DND-41 (cell line): ENCODE data around the gene NR1D2.

Source experiments
- ATAC-seq: fragments of 200-7000 bp; cut with Tn5 transposase; 3 replicates; pipeline ENCODE4 v1.9.1; 2021; ENCODE audit warnings: low read depth; ENCODE audit not compliant: insufficient read depth
- DNase-seq: peaks from one replicate; pipeline ENCODE4 v3.0.0-alpha.2; 2020
- H2AFZ ChIP-seq: 2 replicates; pipeline ENCODE4 v1.6.0; 2012; ENCODE audit warnings: low read depth, low read length
- H3K27ac ChIP-seq: 2 replicates; pipeline ENCODE4 v1.5.1; 2012; ENCODE audit warnings: low read length, inconsistent platforms
- H3K27me3 ChIP-seq: fragments of 200-600 bp; sonication (generic); 2 replicates; pipeline ENCODE4 v1.6.0; 2012; ENCODE audit warnings: low read length, mild to moderate bottlenecking, inconsistent platforms; ENCODE audit not compliant: insufficient read depth, poor library complexity
- H3K36me3 ChIP-seq: 2 replicates; pipeline ENCODE4 v1.5.1; 2012; ENCODE audit warnings: low read length, inconsistent platforms; ENCODE audit not compliant: insufficient read depth
- H3K4me1 ChIP-seq: 2 replicates; pipeline ENCODE4 v1.5.1; 2012; ENCODE audit warnings: mild to moderate bottlenecking, low read length; ENCODE audit not compliant: insufficient read depth
- H3K4me2 ChIP-seq: 2 replicates; pipeline ENCODE4 v1.6.0; 2012; ENCODE audit warnings: mild to moderate bottlenecking, moderate library complexity, low read length, inconsistent platforms; ENCODE audit not compliant: insufficient read depth
- H3K4me3 ChIP-seq, 2 experiments: fragments of 200-600 bp in 1 of 2; shearing (Covaris generic) in 1 of 2; 2 replicates each; pipeline ENCODE4 v1.5.1; 2012 to 2016; ENCODE audit warnings: inconsistent platforms in 2 of 2, low read length in 2 of 2, mild to moderate bottlenecking in 2 of 2, low read depth in 1 of 2, moderate library complexity in 1 of 2
- H3K79me2 ChIP-seq: 2 replicates; pipeline ENCODE4 v1.6.0; 2012; ENCODE audit warnings: low read length, inconsistent platforms; ENCODE audit not compliant: insufficient read depth
- H3K9ac ChIP-seq: 2 replicates; pipeline ENCODE4 v1.6.0; 2012; ENCODE audit warnings: low read depth, mild to moderate bottlenecking, inconsistent platforms, low read length, moderate library complexity
- H3K9me3 ChIP-seq: 2 replicates; pipeline ENCODE4 v1.5.1; 2012; ENCODE audit warnings: low read length, moderate library complexity, mild to moderate bottlenecking, inconsistent platforms; ENCODE audit not compliant: insufficient read depth, severe bottlenecking
- H4K20me1 ChIP-seq: 2 replicates; pipeline ENCODE4 v1.6.0; 2012; ENCODE audit warnings: low read length; ENCODE audit not compliant: insufficient read depth
- EZH2 ChIP-seq: IDR thresholded peaks from 3 replicates; pipeline ENCODE4 v1.6.1; 2012; ENCODE audit warnings: borderline replicate concordance, low read depth, mild to moderate bottlenecking, moderate library complexity, low read length, inconsistent platforms; ENCODE audit not compliant: severe bottlenecking
- TF ChIP-seq, protein P1 (sequence below): IDR thresholded peaks from 2 replicates; pipeline ENCODE4 v1.5.1; 2012; ENCODE audit warnings: borderline replicate concordance, low read length, moderate library complexity, mild to moderate bottlenecking; ENCODE audit not compliant: poor library complexity, severe bottlenecking; ENCODE audit errors: extremely low read depth

Gene NR1D2

GRCh38 chr3:24002129-24002528, 57.0 kb downstream of the NR1D2 start:
- ATAC-seq (no peak), DNase-seq (no peak)
- TF ChIP-seq, protein P1, sequence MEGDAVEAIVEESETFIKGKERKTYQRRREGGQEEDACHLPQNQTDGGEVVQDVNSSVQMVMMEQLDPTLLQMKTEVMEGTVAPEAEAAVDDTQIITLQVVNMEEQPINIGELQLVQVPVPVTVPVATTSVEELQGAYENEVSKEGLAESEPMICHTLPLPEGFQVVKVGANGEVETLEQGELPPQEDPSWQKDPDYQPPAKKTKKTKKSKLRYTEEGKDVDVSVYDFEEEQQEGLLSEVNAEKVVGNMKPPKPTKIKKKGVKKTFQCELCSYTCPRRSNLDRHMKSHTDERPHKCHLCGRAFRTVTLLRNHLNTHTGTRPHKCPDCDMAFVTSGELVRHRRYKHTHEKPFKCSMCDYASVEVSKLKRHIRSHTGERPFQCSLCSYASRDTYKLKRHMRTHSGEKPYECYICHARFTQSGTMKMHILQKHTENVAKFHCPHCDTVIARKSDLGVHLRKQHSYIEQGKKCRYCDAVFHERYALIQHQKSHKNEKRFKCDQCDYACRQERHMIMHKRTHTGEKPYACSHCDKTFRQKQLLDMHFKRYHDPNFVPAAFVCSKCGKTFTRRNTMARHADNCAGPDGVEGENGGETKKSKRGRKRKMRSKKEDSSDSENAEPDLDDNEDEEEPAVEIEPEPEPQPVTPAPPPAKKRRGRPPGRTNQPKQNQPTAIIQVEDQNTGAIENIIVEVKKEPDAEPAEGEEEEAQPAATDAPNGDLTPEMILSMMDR = no peak
- no peak for TF ChIP-seq EZH2
- Histone ChIP-seq H3K9me3 (no peaks in the 10 kb centered on the region), H3K9ac (no peak overlapping the region), H3K36me3 (no peaks in the 10 kb centered on the region), H2AFZ (no peak overlapping the region), H3K27ac (no peak overlapping the region), H3K4me3 (no peak overlapping the region), H3K79me2 (no peaks in the 10 kb centered on the region), H3K27me3 (peaks cover 4% of the 10 kb centered on the region), H4K20me1 (no peaks in the 10 kb centered on the region), H3K4me2 (no peak overlapping the region), H3K4me1 (no peaks in the 10 kb centered on the region)

GRCh38 chr3:24003466-24003865, 58.4 kb downstream of the NR1D2 start:
- DNase-seq = no peak
- Histone ChIP-seq H4K20me1 (no peaks in the 10 kb centered on the region), H3K27me3 (peaks cover 4% of the 10 kb centered on the region), H3K9me3 (no peaks in the 10 kb centered on the region), H3K4me3 (no peak overlapping the region), H3K27ac (no peak overlapping the region), H2AFZ (no peak overlapping the region), H3K79me2 (no peaks in the 10 kb centered on the region), H3K4me1 (no peaks in the 10 kb centered on the region), H3K36me3 (no peaks in the 10 kb centered on the region), H3K9ac (no peak overlapping the region), H3K4me2 (no peak overlapping the region)
- ATAC-seq = no peak
- no peak for TF ChIP-seq EZH2
- TF ChIP-seq, protein P1 = no peak

DNA sequence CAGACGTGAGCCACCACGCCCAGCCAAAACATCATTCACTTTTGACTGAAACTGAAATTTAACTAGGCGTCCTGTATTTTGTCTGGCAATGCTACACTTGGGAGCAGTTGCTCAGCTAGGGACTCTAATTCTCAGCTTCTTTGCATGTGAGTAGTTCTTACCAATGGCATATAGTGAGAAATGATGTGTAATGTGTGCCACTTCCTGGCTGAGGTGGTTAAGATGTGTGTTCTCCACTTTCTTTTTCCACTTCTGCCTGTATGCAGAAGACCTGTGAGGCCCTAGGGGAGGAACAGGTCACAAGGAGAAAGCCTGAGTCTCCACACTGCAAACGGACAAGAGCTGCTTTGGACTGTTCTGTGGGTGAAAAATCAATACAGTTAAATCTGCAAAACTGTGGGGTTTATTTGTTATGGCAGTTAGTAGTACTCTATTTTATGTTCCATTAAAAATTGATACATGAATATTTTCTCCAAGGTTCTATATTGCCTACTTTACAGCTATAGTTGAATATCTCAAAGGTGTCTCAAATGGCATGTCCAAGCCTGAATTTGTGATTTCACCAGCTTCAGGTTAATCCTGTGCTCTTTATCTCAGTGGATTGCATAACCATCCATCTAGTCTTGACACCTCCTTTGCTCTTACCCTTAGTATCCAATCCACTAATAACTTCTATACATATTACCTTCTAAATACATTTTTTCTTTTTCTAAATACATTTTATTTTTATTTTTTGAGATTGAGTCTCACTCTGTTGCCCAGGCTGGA, 59.3 kb downstream of the NR1D2 start:
- Histone ChIP-seq H3K9me3 (no peaks in the 10 kb centered on the region), H2AFZ (no peak overlapping the region), H3K27me3 (peaks cover 2% of the 10 kb centered on the region), H3K4me2 (no peak overlapping the region), H3K27ac (no peak overlapping the region), H3K9ac (no peak overlapping the region), H3K4me3 (no peak overlapping the region), H3K79me2 (no peaks in the 10 kb centered on the region), H3K4me1 (no peaks in the 10 kb centered on the region), H4K20me1 (no peaks in the 10 kb centered on the region), H3K36me3 (no peaks in the 10 kb centered on the region)
- DNase-seq (no peak), ATAC-seq (peak; percentile 58; the same call in 2 of the 3 replicates)
- TF ChIP-seq EZH2 = no peak
- TF ChIP-seq, protein P1 = no peak
